SU-DHL-6 (cell line): ENCODE data around the gene BMP6.

Experiments used
- EZH2phosphoT487 ChIP-seq: fragments of 200-600 bp; sonication (generic), shearing (Covaris generic); conservative IDR thresholded peaks from 2 replicates; pipeline ENCODE4 v1.6.1; 2018; ENCODE audit warnings: mild to moderate bottlenecking, antibody characterized with exemption, low read length, moderate library complexity, mixed read lengths
- TF ChIP-seq, protein P1 (sequence below): fragments of 200-600 bp; sonication (generic); IDR thresholded peaks from one replicate; pipeline ENCODE4 v1.5.1; 2017; ENCODE audit warnings: antibody characterized with exemption, mild to moderate bottlenecking, low read length, moderate library complexity; ENCODE audit not compliant: insufficient read depth, poor library complexity, severe bottlenecking

DNA sequence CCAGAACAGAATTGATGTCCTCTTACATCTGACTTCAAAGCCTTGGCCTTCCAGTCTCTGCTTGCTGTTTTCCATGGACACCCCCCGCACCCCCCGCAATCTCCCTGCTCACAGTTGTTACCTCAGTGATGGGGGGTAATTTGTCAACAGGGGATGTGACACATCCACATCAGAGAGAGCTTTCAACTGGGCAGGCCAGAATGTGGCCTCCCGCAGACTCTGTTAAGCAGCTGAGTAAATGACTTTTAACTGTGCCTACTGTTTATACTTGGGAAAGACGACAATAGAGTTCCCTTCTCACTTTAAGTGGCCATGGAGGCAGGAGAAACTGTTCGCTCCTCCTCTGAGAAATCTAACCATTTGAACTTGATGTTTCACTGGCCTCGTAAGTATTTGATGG, 133.7 kb downstream of the BMP6 start:
- TF ChIP-seq, protein P1, sequence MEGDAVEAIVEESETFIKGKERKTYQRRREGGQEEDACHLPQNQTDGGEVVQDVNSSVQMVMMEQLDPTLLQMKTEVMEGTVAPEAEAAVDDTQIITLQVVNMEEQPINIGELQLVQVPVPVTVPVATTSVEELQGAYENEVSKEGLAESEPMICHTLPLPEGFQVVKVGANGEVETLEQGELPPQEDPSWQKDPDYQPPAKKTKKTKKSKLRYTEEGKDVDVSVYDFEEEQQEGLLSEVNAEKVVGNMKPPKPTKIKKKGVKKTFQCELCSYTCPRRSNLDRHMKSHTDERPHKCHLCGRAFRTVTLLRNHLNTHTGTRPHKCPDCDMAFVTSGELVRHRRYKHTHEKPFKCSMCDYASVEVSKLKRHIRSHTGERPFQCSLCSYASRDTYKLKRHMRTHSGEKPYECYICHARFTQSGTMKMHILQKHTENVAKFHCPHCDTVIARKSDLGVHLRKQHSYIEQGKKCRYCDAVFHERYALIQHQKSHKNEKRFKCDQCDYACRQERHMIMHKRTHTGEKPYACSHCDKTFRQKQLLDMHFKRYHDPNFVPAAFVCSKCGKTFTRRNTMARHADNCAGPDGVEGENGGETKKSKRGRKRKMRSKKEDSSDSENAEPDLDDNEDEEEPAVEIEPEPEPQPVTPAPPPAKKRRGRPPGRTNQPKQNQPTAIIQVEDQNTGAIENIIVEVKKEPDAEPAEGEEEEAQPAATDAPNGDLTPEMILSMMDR: no peak
- TF ChIP-seq EZH2phosphoT487: no peak
